Fibroblast of skin of abdomen (primary cell): ENCODE results near the gene KLHL26.
A peak's percentile ranks its signal among the peaks of the same experiment; 100 is the strongest.
"Not testable (repeated sequence)": the region's sequence is repeated elsewhere in the genome, so short reads cannot be mapped to it uniquely, and the experiment has no call there.

Source experiments
- DNase-seq: peaks from one replicate; pipeline ENCODE4 v3.0.0-alpha.2; 2013

KLHL26 gene

GRCh38 chr19:18667531-18668251 is 30.9 kb downstream of the KLHL26 start:
- DNase-seq, result no peak

DNA sequence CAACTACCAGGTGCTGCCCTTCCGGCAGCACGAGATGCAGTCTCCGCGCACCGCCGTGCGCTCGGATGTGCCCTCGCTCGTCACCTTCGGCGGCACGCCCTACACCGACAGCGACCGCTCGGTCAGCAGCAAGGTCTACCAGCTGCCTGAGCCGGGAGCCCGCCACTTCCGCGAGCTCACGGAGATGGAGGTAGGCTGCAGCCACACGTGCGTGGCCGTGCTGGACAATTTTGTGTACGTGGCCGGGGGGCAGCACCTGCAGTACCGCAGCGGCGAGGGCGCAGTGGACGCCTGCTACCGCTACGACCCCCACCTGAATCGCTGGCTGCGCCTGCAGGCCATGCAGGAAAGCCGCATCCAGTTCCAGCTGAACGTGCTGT is 31.4 kb downstream of the KLHL26 start:
- DNase-seq, result no peak

- no peak for DNase-seq
Observed at GRCh38 chr19:18668744-18669523, 32.1 kb downstream of the KLHL26 start.

- peak; percentile 21 for DNase-seq
Observed at GRCh38 chr19:18669524-18669817, 32.6 kb downstream of the KLHL26 start.

- DNase-seq, result no peak
Observed at GRCh38 chr19:18669883-18670282, 33.1 kb downstream of the KLHL26 start.

- DNase-seq, result no peak
Observed at GRCh38 chr19:18670312-18670711, 33.5 kb downstream of the KLHL26 start.

GRCh38 chr19:18671303-18672043 is 34.6 kb downstream of the KLHL26 start:
- no peak for DNase-seq

DNA sequence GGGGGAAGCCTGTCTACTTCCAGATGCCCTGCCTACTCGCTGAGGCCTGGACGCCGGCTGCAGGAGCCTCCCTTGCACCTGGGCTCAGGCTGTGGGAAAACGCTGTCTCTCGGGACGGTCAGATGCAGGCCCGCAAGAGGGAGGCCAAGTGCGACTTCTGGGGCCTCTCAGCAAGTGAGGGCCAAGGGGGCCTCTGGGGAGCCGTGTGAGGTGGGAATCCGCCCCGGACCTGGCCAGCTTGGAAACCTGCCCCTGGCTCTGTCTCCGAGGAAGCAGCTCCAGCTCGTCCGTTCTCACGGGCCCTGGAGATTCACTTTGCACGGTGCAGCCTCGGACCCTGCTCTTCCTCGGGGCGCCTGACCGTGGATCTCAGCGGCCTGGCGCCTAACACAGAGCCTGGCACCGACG is 35.2 kb downstream of the KLHL26 start:
- no peak for DNase-seq

GRCh38 chr19:18672606-18673337 is 35.9 kb downstream of the KLHL26 start:
- peak; percentile 31 for DNase-seq

GRCh38 chr19:18674616-18675015 is 37.8 kb downstream of the KLHL26 start:
- DNase-seq, result no peak

GRCh38 chr19:18675779-18676178 is 39.0 kb downstream of the KLHL26 start:
- DNase-seq, result no peak

- no peak for DNase-seq
Observed at GRCh38 chr19:18676692-18677091, 39.9 kb downstream of the KLHL26 start.

GRCh38 chr19:18677156-18677555 is 40.3 kb downstream of the KLHL26 start:
- DNase-seq, result no peak

- not testable (repeated sequence) for DNase-seq
Observed at GRCh38 chr19:18680148-18680547, 43.3 kb downstream of the KLHL26 start.

DNA sequence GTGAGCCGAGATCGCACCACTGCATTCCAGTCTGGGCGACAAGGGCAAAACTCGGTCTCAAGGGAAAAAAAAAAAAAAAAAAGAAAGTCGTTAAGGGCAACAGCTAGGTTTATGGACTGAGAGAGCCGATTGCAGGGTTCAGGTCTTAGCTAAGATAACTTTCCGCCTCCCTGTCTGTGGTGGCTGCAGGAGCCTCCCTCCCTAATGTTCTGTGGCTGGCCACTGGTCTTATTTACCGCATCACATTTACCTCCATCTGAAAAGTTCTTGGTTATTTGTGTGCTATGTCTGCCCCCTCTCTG is 45.9 kb downstream of the KLHL26 start:
- DNase-seq, result no peak

GRCh38 chr19:18683109-18683957 is 46.5 kb downstream of the KLHL26 start, which contains the start of gene CRTC1:
Gene CRTC1, plus strand, starts transcription at chr19:18683680. Its CDS starts 23 bp downstream, at chr19:18683703.
- peak; percentile 87 for DNase-seq

- DNase-seq, result no peak
Observed at GRCh38 chr19:18683958-18684641, 47.3 kb downstream of the KLHL26 start.

DNA sequence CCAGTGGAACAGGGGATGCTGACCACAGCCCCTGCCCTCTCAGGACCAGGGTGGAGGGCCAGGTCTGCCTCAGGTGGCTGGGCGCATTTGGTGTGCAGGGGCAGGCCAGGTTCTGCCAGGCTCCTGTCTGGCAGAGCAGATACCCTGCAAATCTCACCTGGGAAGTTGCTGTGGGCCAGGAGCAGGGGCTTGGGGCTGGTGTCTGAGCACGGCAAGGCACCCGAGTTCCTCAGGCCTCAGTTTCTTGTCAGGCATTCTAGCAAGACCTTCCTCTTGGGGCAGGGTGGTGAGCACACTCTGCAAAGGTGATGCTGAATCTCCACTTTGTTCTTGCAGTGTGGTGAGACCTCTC is 47.8 kb downstream of the KLHL26 start:
- no peak for DNase-seq

DNA sequence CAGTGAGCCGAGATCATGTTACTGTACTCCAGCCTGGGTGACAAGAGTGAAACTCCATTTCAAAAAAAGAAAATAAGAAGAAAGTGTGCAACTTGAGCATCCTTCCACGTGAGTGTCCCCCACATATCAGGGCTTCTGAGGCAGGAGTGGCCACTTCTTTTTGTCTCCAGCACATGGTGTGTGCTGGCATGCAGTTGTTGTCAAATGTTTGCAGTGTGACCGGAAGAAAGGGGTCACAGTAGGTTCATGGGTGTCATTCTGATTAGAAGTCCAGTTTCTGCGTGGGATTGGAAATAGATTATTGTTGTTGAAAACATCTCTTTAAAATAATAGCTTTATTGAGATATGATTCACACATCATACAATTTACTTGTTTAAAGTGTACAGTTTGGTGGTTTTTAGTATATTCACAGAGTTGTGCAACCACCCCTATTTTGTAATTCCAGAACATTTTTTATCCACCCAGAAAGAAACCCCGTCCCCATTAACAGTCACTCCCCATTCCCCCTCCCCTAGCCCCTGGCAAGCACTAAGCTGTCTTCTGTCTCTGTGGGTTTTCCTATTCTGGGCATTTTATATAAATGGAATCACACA is 48.9 kb downstream of the KLHL26 start:
- no peak for DNase-seq

GRCh38 chr19:18687740-18688465 is 51.1 kb downstream of the KLHL26 start:
- DNase-seq, result no peak
